LoVo (cell line): Measurements from ENCODE around the gene IGF2R.

ENCODE experiments used
- DNase-seq: peaks from one replicate; pipeline ENCODE4 v3.0.0-alpha.2; 2016; ENCODE audit warnings: low spot score

Gene IGF2R

GRCh38 chr6:159977255-159977903, 8.5 kb downstream of the IGF2R start:
- DNase-seq, result no peak

GRCh38 chr6:159977904-159978268, 9.0 kb downstream of the IGF2R start:
- DNase-seq, result no peak

GRCh38 chr6:159978291-159979135, 9.6 kb downstream of the IGF2R start:
- no peak for DNase-seq

- no peak for DNase-seq
Observed at GRCh38 chr6:159979136-159979874, 10.4 kb downstream of the IGF2R start.

- DNase-seq, result no peak
Observed at GRCh38 chr6:159980474-159980873, 11.6 kb downstream of the IGF2R start.

- no peak for DNase-seq
Observed at GRCh38 chr6:159981071-159981402, 12.2 kb downstream of the IGF2R start.

GRCh38 chr6:159981403-159982245, 12.7 kb downstream of the IGF2R start:
- DNase-seq, result no peak

GRCh38 chr6:159982731-159983506, 14.0 kb downstream of the IGF2R start:
- DNase-seq, result no peak

GRCh38 chr6:159983641-159984080, 14.8 kb downstream of the IGF2R start:
- DNase-seq, result no peak

GRCh38 chr6:159984268-159984786, 15.4 kb downstream of the IGF2R start:
- DNase-seq, result no peak

GRCh38 chr6:159985296-159985945, 16.5 kb downstream of the IGF2R start:
- no peak for DNase-seq

- no peak for DNase-seq
Observed at GRCh38 chr6:159988983-159989454, 20.1 kb downstream of the IGF2R start.

GRCh38 chr6:159989492-159990480, 20.9 kb downstream of the IGF2R start:
- DNase-seq, result no peak

- DNase-seq, result no peak
Observed at GRCh38 chr6:159992366-159992765, 23.5 kb downstream of the IGF2R start.

GRCh38 chr6:159995405-159995804, 26.5 kb downstream of the IGF2R start:
- no peak for DNase-seq

GRCh38 chr6:159996087-159996622, 27.3 kb downstream of the IGF2R start:
- DNase-seq, result no peak

GRCh38 chr6:159996626-159997497, 28.0 kb downstream of the IGF2R start:
- no peak for DNase-seq
